Small intestine (tissue), 7 donors: ENCODE data around the gene APP. TPM values are rescaled to one million over a fixed set of nuclear protein-coding genes. Genes with fewer than 3 reads are reported as not detected.
"Not testable (repeated sequence)": the region's sequence is repeated elsewhere in the genome, so short reads cannot be mapped to it uniquely, and the experiment has no call there.

Experiments used
- DNase-seq, 2 donors: peaks; one replicate each; pipeline versions ENCODE4 v3.0.0 to v3.0.0-alpha.2; 2013
- FAIRE-seq: peaks from 2 replicates; lab custom pipeline; 2012; peaks lifted over from hg19 to GRCh38; lab: Jason Lieb, UNC
- H3K27ac ChIP-seq, 3 donors: one replicate each; pipeline ENCODE4 v1.5.1; 2013; ENCODE audit warnings: low read length in 2 of 3, mild to moderate bottlenecking in 2 of 3, control low read depth in 1 of 3, inconsistent platforms in 1 of 3, low read depth in 1 of 3, moderate library complexity in 1 of 3
- H3K27me3 ChIP-seq, 3 donors: one replicate each; pipeline ENCODE4 v1.6.1; 2013; ENCODE audit warnings: low read length in 3 of 3, inconsistent platforms in 1 of 3; ENCODE audit not compliant: control insufficient read depth in 3 of 3, insufficient read depth in 3 of 3
- H3K36me3 ChIP-seq, 3 donors: one replicate each; pipeline ENCODE4 v1.6.1; 2013; ENCODE audit warnings: low read length in 3 of 3, inconsistent platforms in 1 of 3, low read depth in 1 of 3, mild to moderate bottlenecking in 1 of 3, moderate library complexity in 1 of 3; ENCODE audit not compliant: control insufficient read depth in 3 of 3, insufficient read depth in 2 of 3
- H3K4me1 ChIP-seq, 3 donors: one replicate each; pipeline ENCODE4 v1.6.1; 2013; ENCODE audit warnings: low read length in 2 of 3, inconsistent platforms in 1 of 3, low read depth in 1 of 3, mild to moderate bottlenecking in 1 of 3, moderate library complexity in 1 of 3; ENCODE audit not compliant: control insufficient read depth in 3 of 3, insufficient read depth in 2 of 3
- H3K4me3 ChIP-seq, 3 donors: one replicate each; pipeline ENCODE4 v1.5.1; 2013; ENCODE audit warnings: low read length in 3 of 3, control low read depth in 1 of 3, inconsistent platforms in 1 of 3, low read depth in 1 of 3, mild to moderate bottlenecking in 1 of 3, moderate library complexity in 1 of 3
- H3K9me3 ChIP-seq, 2 donors: one replicate each; pipeline ENCODE4 v1.6.1; 2013; ENCODE audit warnings: low read depth in 1 of 2, low read length in 1 of 2; ENCODE audit not compliant: control insufficient read depth in 2 of 2, insufficient read depth in 1 of 2
- WGBS, 3 donors: extraction: QIAGEN DNeasy Blood & Tissue Kit; methylation state at CpG; one replicate each; pipeline ENCODE4 v1.1.7; 2013; 5-methylcytosine and 5-hydroxymethylcytosine counted together
- polyA plus RNA-seq, 4 donors: library from polyadenylated mRNA; stranded (reverse) in 3 of 4; unstranded in 1 of 4; fragments of 200-250 nt in 3 of 4; fragments of 120-200 nt in 1 of 4; gene quantifications; one replicate each; pipeline versions ENCODE4 v1.2.1 to v1.2.3, GENCODE V29; 2013
- donor health status: healthy with polysubstance abuse.
- donor health status: control.
- donor health status: control.
- donor health status: Bipolar disorder and iron deficiency.
- donor health status: healthy.

The APP gene
- polyA plus RNA-seq, 4 donors, result 28.6 to 319 (median 124) TPM

DNA sequence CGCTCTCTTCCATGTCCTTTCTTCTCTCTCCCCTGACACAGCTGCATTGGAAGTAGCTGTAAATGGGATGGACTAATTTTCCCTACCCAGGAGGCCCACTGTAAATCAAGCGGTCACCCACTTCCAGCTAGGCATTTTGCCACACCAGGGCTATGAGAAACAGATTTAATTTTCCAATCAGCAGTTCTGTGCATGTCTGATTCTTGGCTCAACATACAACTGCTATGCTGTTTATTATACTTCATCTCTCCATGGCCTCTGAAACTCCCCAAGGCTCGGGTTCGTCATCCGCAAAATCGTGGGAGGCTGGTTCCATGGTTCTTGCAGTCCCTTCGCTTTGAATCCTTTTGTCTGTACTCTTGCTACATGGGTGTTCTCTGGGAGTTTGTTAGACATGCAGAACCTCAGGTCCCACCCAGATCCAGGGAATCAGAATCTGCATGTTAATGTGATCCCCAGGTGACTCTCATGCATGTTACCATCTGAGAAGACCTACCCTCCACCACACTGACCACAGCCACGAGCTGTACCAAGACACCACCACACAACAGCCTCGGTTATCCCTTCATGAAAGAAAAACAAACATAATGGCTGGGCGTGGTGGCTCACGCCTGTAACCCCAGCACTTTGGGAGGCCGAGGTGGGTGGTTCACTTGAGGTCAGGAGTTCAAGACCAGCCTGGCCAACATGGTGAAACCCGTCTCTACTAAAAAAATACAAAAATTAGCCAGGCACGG is 245.3 kb downstream of the APP start:
- Histone ChIP-seq H3K4me1 (peaks cover 0 to 5% (median 0%) of the 10 kb centered on the region in 3 donors), H3K27ac (peak overlapping the region in 1 of 3 donors; percentile 37), H3K4me3 (no peak overlapping the region), H3K27me3 (no peaks in the 10 kb centered on the region), H3K36me3 (peaks cover 0 to 10% (median 0%) of the 10 kb centered on the region in 3 donors), H3K9me3 (no peaks in the 10 kb centered on the region)
- WGBS, 3 donors, result 70 to 76% (median 75%) methylated on average over 13 to 14 of the region's 14 CpGs
- no peak for DNase-seq
- FAIRE-seq, result no peak

DNA sequence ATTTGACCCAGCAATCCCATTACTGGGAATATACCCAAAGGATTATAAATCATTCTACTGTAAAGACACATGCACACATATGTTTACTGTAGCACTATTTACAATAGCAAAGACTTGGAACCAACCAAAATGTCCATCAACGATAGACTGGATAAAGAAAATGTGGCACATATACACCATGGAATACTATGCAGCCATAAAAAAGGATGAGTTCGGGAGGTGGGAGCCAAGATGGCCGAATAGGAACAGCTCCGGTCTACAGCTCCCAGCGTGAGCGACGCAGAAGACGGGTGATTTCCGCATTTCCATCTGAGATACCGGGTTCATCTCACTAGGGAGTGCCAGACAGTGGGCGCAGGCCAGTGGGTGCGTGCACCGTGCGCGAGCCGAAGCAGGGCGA is 252.4 kb downstream of the APP start:
- H3K27me3 ChIP-seq, H3K4me1 ChIP-seq, H3K27ac ChIP-seq, H3K9me3 ChIP-seq, DNase-seq, H3K36me3 ChIP-seq, FAIRE-seq, H3K4me3 ChIP-seq: not testable (repeated sequence)
- WGBS, 3 donors, result 95 to 96% (median 96%) methylated on average over 9 to 16 of the region's 17 CpGs

DNA sequence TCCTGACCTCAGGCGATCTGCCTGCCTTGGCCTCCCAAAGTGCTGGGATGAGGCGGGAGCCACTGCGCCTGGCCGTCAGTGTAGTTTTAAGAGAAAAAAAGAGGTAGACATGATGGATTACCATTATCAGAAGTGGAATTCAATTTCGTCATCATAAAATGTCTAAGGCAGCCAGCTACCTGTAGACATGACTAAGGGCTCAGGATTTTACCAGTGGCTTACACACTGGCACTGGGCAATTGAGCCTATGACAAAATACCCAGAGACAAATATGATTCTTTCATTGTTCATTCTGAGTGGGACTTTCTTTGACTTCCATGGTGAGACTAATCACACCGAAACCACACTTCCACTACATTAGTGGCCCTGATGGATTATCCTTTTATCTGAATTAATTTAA is 254.3 kb downstream of the APP start:
- 92 to 97% (median 93%) methylated on average over 6 of the region's 6 CpGs for WGBS, 3 donors
- Histone ChIP-seq H3K36me3 (peaks cover 0 to 7% (median 0%) of the 10 kb centered on the region in 3 donors), H3K4me3 (no peak overlapping the region), H3K27ac (no peak overlapping the region), H3K4me1 (no peaks in the 10 kb centered on the region), H3K9me3 (no peaks in the 10 kb centered on the region), H3K27me3 (no peaks in the 10 kb centered on the region)
- DNase-seq, result no peak
- no peak for FAIRE-seq

DNA sequence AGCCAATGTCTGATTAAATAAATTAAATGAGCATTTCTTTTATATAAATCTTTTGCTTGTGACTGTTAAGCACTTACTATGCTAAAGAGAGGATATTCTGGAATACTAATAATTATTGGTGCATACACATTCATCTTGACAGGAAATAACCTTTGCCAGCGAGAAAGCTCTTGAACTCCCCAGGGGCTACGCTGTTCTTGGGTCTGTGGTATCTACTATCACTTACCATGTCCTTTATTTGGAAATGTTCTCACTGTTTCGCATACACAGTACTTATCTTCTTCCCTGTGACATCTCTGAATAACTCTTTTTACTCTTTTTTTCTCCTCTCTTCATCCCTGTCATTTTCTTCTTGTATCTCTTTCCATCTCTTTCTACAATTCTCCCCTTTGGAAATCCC is 257.1 kb downstream of the APP start:
- Histone ChIP-seq H3K36me3 (peaks cover 0 to 10% (median 0%) of the 10 kb centered on the region in 3 donors), H3K4me3 (no peak overlapping the region), H3K27ac (no peak overlapping the region), H3K27me3 (no peaks in the 10 kb centered on the region), H3K9me3 (no peaks in the 10 kb centered on the region), H3K4me1 (no peaks in the 10 kb centered on the region)
- DNase-seq, result no peak
- 79 to 93% (median 89%) methylated on average over 3 of the region's 3 CpGs for WGBS, 3 donors
- no peak for FAIRE-seq

DNA sequence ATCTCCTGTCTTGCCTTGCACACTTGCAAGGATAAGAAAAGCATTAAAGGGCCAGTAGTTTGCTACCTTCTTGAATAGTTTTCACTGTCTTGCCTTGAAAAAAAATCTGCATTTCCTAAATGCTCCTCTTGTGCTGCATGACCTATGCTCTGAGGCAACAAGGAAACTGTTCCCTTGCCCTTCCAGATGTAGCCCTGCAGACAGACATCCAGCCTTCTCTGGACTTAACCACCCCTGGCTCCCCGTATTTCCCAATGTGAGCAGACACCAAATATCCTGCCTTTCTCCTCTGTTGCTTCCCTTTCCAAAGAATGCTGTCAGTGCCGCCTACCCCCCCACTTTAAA is 258.2 kb downstream of the APP start:
- peak overlapping the region in 2 of 3 donors; percentile 12 to 14 for H3K27ac ChIP-seq
- H3K27me3 ChIP-seq, result no peaks in the 10 kb centered on the region
- peaks cover 0 to 10% (median 0%) of the 10 kb centered on the region in 3 donors for H3K36me3 ChIP-seq
- H3K9me3 ChIP-seq, result no peaks in the 10 kb centered on the region
- no peak overlapping the region for H3K4me3 ChIP-seq
- peak in 1 of 2 donors; percentile 64 for DNase-seq
- WGBS, 3 donors, result 20 to 63% (median 43%) methylated on average over 2 of the region's 2 CpGs
- H3K4me1 ChIP-seq, result peaks cover 0 to 6% (median 0%) of the 10 kb centered on the region in 3 donors
- no peak for FAIRE-seq

DNA sequence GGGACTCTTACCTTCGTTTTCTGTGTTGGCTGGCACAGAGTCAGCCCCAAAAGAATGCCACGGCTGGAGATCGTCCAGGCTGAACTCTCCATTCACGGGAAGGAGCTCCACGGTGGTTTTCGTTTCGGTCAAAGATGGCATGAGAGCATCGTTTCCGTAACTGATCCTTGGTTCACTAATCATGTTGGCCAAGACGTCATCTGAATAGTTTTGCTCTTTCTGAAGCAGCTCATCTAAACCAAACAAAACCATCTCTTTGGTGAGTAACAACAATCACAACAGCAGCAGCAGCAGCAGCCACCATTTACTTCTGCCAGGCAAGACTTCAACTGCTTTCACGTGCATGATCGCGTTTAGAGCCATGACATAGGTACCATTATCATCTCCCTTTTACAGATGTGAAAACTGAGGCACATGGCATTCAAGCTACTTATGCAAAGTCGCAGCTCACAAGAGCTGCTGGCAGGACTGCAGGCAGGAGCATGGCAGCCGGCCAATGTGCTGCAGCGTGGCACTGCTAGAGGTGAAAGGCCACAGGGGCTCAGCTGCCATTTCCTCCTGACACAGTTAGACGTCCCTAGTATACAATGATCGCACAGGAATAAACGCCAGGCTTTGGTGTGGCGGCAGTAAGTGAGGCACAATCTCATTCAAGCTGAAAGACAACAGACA is 258.7 kb downstream of the APP start:
- FAIRE-seq, result no peak
- Histone ChIP-seq H3K9me3 (no peaks in the 10 kb centered on the region), H3K4me3 (no peak overlapping the region), H3K4me1 (peaks cover 0 to 6% (median 0%) of the 10 kb centered on the region in 3 donors), H3K27ac (peak overlapping the region in 2 of 3 donors; percentile 12 to 14), H3K36me3 (peaks cover 0 to 10% (median 0%) of the 10 kb centered on the region in 3 donors), H3K27me3 (no peaks in the 10 kb centered on the region)
- DNase-seq, result peak in 1 of 2 donors; percentile 68
- WGBS, 3 donors, result 55 to 73% (median 61%) methylated on average over 20 of the region's 20 CpGs

DNA sequence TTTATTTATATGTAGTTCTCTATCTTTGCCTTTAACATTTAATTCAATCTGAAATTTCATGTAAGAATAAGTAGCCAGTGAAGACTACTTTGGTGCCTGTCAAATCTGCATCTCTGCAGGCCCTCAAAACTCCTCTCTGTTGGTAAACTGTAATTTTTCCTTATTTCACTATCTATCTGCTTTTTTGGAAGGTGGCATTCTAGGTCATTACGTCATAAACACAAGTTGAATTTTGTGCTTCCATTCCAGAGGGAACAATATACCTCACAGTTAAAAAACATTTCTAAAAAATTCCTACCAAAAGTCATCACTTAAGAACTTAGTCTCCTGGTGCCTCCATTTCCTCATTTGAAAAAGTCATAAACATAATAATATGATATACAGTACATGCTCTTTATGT is 259.8 kb downstream of the APP start:
- DNase-seq (no peak), FAIRE-seq (no peak)
- no peaks in the 10 kb centered on the region for H3K9me3 ChIP-seq
- peaks cover 0 to 10% (median 0%) of the 10 kb centered on the region in 3 donors for H3K36me3 ChIP-seq
- 69 to 89% (median 79%) methylated on average over 1 of the region's 1 CpG for WGBS, 3 donors
- H3K4me1 ChIP-seq, result peaks cover 0 to 11% (median 3%) of the 10 kb centered on the region in 3 donors
- H3K4me3 ChIP-seq, result no peak overlapping the region
- no peak overlapping the region for H3K27ac ChIP-seq
- H3K27me3 ChIP-seq, result no peaks in the 10 kb centered on the region

DNA sequence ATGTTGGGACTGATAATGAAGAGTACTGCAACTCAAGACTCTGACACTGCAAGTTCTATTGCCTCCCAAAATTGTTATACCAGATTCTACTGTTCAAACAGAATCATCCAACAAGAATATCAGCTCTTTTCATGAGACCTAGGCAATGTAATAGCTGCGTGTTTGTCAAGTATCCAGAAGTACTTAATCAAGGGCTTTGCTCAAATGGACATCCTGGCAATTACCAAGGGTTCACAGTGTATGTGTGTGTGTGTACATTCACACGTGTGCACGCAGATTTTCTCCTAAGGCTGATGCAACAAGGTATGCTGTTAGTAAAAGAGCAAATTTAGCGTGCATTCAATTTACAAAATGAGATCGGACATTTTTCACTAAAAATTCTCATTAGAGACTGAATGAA is 261.2 kb downstream of the APP start:
- FAIRE-seq (no peak), DNase-seq (no peak)
- H3K4me3 ChIP-seq, result no peak overlapping the region
- H3K27ac ChIP-seq, result no peak overlapping the region
- H3K36me3 ChIP-seq, result peaks cover 0 to 10% (median 0%) of the 10 kb centered on the region in 3 donors
- H3K4me1 ChIP-seq, result peaks cover 3 to 15% (median 5%) of the 10 kb centered on the region in 3 donors
- no peaks in the 10 kb centered on the region for H3K27me3 ChIP-seq
- WGBS, 3 donors, result 86 to 89% (median 87%) methylated on average over 5 of the region's 5 CpGs
- H3K9me3 ChIP-seq, result no peaks in the 10 kb centered on the region
